Parathyroid adenoma (tissue), 2 donors: ENCODE data around the gene GET3.

ENCODE experiments used
- H2AFZ ChIP-seq: fragments of 300-600 bp; sonication (generic); one replicate; pipeline ENCODE4 v1.7.0; 2017; ENCODE audit warnings: antibody characterized with exemption, mild to moderate bottlenecking
- H3K27ac ChIP-seq: fragments of 300-600 bp; sonication (generic); one replicate; pipeline ENCODE4 v1.7.0; 2017
- H3K27me3 ChIP-seq: fragments of 300-600 bp; sonication (generic); one replicate; pipeline ENCODE4 v1.7.0; 2017; ENCODE audit warnings: low read length; ENCODE audit not compliant: control insufficient read depth, insufficient read depth
- H3K36me3 ChIP-seq: fragments of 300-600 bp; sonication (generic); one replicate; pipeline ENCODE4 v1.7.0; 2017; ENCODE audit warnings: low read length; ENCODE audit not compliant: control insufficient read depth, insufficient read depth
- H3K4me1 ChIP-seq: fragments of 300-600 bp; sonication (generic); one replicate; pipeline ENCODE4 v1.7.0; 2017; ENCODE audit warnings: control low read depth
- H3K4me2 ChIP-seq: fragments of 300-600 bp; sonication (generic); one replicate; pipeline ENCODE4 v1.7.0; 2017; ENCODE audit warnings: low read length
- H3K4me3 ChIP-seq: fragments of 300-600 bp; sonication (generic); one replicate; pipeline ENCODE4 v1.7.0; 2017; ENCODE audit warnings: low read depth, low read length
- H3K79me2 ChIP-seq: fragments of 300-600 bp; sonication (generic); one replicate; pipeline ENCODE4 v1.7.0; 2017; ENCODE audit warnings: control low read depth
- H3K9ac ChIP-seq: fragments of 300-600 bp; sonication (generic); one replicate; pipeline ENCODE4 v1.7.0; 2017; ENCODE audit warnings: mild to moderate bottlenecking
- H3K9me3 ChIP-seq: fragments of 300-600 bp; sonication (generic); one replicate; pipeline ENCODE4 v1.7.0; 2017; ENCODE audit warnings: low read length; ENCODE audit not compliant: control insufficient read depth
- TF ChIP-seq, protein P1 (sequence below): fragments of 300-600 bp; sonication (generic); IDR thresholded peaks from one replicate; pipeline ENCODE4 v1.7.0; 2017; ENCODE audit warnings: antibody characterized with exemption, mild to moderate bottlenecking
- donor health status: primary hyperparathyroidism.

Gene GET3

DNA sequence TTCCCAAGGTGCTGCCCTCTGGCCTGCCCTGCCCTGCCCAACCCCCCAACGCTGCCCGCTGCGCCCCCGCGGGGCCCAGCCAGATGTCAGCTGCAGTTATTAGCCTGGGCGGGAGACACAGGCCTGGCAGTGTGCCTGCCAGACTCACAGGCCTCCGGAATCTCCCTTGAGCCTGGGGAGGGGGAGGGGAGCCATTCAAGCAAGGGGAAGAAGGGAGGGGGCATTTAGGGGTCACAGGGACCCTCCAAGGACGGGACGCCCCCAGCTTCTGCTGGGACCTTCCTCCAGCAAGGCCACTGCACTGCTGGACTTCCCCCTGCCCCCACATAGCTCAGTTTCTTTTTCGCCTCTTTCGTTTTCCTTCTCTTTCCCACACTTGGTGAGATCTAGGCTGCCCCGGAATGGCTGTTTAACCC lies 51.4 kb downstream of the GET3 start:
- peak overlapping the region; percentile 63 for H3K4me3 ChIP-seq
- H3K4me2 ChIP-seq: peak overlapping the region; percentile 87
- no peaks in the 10 kb centered on the region for H3K36me3 ChIP-seq
- H3K9me3 ChIP-seq: no peaks in the 10 kb centered on the region
- H2AFZ ChIP-seq: peak overlapping the region; percentile 66
- peaks cover 5% of the 10 kb centered on the region for H3K79me2 ChIP-seq
- peak overlapping the region; percentile 100 for H3K27ac ChIP-seq
- peak overlapping the region; percentile 41 for H3K9ac ChIP-seq
- H3K27me3 ChIP-seq: no peaks in the 10 kb centered on the region
- TF ChIP-seq, protein P1, sequence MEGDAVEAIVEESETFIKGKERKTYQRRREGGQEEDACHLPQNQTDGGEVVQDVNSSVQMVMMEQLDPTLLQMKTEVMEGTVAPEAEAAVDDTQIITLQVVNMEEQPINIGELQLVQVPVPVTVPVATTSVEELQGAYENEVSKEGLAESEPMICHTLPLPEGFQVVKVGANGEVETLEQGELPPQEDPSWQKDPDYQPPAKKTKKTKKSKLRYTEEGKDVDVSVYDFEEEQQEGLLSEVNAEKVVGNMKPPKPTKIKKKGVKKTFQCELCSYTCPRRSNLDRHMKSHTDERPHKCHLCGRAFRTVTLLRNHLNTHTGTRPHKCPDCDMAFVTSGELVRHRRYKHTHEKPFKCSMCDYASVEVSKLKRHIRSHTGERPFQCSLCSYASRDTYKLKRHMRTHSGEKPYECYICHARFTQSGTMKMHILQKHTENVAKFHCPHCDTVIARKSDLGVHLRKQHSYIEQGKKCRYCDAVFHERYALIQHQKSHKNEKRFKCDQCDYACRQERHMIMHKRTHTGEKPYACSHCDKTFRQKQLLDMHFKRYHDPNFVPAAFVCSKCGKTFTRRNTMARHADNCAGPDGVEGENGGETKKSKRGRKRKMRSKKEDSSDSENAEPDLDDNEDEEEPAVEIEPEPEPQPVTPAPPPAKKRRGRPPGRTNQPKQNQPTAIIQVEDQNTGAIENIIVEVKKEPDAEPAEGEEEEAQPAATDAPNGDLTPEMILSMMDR: peak; percentile 23
- H3K4me1 ChIP-seq: peaks cover 66% of the 10 kb centered on the region

DNA sequence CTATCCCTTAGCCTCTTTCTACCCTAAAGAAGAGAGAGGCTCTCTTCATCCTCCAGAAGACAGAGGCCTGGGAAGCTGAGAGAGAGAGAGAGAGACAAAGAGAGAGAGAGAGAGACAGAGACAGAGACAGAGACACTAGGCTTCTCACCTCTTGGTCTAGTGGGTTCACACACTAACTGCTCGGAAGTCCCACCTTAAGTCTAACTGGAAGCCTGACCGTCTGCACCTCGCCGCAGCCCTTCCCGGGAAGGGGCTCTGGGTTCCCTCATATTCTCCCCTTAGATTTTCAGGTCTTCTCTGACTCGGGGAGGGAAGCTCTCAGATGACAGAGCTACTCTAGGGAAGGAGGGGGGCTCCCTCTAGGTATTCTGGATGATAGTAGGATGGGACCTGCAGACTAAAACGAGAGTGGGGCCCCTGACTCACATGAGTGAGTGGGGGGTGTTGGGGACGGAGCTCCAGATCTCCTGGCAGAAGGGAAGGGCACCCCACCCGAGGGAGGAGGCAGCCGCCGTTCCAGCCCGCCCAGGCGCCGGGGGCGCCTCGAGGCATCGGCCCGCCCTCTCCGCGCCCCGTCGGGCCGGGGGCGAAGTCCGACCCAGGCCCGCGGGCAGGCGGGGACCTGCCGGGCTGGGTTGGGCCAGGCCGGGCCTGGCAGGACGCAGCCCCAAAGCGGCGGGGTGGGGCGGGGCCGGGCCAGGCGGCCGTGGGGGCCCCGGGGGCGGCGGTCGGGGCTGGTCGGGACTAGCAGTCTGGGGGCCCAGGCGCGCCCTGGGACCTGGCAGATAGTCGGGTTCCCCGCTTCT lies 52.0 kb downstream of the GET3 start:
- peaks cover 65% of the 10 kb centered on the region for H3K4me1 ChIP-seq
- peak overlapping the region; percentile 97 for H3K4me3 ChIP-seq
- no peaks in the 10 kb centered on the region for H3K36me3 ChIP-seq
- TF ChIP-seq, protein P1: no peak
- H3K27me3 ChIP-seq: no peaks in the 10 kb centered on the region
- no peaks in the 10 kb centered on the region for H3K9me3 ChIP-seq
- H2AFZ ChIP-seq: peak overlapping the region; percentile 66
- peaks cover 5% of the 10 kb centered on the region for H3K79me2 ChIP-seq
- H3K9ac ChIP-seq: peak overlapping the region; percentile 41
- peak overlapping the region; percentile 87 for H3K4me2 ChIP-seq
- peak overlapping the region; percentile 100 for H3K27ac ChIP-seq

DNA sequence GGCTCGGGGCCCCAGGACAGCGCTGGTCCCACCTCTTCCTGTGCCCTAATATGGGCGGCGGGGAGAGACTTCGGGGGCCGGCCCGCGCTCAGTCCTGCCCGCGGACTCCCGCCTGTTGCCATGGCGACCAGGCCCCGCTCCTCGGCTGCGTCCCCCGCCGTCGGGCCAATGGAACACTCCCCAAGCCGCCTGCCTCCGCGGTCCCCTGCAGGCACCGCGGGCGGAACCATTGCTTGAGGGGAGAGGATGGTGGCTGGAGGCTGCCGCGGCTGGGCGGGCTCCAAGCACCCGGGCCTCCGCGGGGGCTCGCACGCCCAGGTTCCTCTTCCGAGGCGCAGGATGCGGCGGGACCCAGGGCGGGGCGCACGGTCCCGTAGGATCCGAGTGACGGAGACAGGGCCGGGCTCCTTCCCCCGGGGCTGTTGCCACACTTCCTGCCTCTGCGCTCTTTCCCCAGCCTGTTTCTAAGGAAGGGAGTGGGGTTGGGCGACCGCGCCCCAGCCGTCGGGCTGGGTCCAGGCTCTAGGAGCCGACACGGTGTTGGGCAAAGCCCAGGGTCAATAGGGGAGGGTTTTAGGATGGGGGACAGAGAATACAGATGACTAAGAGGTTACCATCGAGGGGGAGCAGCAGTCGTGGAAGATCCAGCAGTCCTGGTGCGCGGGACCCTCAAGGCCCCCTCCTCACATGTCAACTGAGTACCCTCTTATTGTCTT lies 52.8 kb downstream of the GET3 start:
- H3K79me2 ChIP-seq: peaks cover 7% of the 10 kb centered on the region
- peak overlapping the region; percentile 87 for H3K9ac ChIP-seq
- H3K27me3 ChIP-seq: no peaks in the 10 kb centered on the region
- peak overlapping the region; percentile 100 for H3K27ac ChIP-seq
- H3K4me2 ChIP-seq: peak overlapping the region; percentile 87
- peak overlapping the region; percentile 97 for H3K4me3 ChIP-seq
- TF ChIP-seq, protein P1: peak; percentile 19
- peak overlapping the region; percentile 65 for H2AFZ ChIP-seq
- no peaks in the 10 kb centered on the region for H3K36me3 ChIP-seq
- H3K4me1 ChIP-seq: peaks cover 60% of the 10 kb centered on the region
- no peaks in the 10 kb centered on the region for H3K9me3 ChIP-seq

DNA sequence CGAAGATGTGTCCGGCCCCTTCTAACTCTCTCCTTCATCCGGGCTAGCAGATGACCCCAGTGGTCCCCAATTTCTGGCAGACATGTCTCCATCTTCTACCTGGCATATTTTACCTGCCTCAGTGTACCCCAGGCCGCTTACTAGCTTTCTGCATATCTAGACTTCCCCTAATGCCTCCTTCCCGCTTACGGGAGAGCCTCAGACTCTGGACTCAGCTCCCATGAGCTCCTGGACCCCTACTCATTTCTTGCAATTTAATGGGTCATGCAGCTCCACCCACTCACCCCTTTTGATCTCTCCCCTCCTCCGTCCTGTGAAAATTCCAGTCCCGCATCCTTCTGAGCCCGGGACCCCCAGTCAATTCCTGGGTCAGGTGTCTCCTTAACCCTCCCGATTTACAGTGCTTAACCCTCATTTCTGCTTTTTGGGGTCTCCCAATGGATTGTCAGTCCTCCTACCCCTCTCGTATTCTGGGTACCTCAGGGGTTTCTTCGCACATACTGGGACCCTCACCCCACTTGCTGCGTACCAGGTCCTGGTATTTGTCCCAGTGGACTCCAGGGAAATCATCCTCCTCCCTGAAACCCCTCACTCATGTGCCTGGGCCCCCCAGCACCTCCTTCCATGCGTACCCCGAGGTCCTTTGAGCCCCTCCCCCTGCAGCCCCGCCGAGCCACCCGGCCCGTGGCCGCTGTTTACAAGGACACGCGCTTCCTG lies 53.5 kb downstream of the GET3 start:
- no peaks in the 10 kb centered on the region for H3K9me3 ChIP-seq
- peaks cover 54% of the 10 kb centered on the region for H3K4me1 ChIP-seq
- TF ChIP-seq, protein P1: no peak
- no peaks in the 10 kb centered on the region for H3K27me3 ChIP-seq
- H3K4me3 ChIP-seq: peak overlapping the region; percentile 97
- H3K36me3 ChIP-seq: no peaks in the 10 kb centered on the region
- H3K27ac ChIP-seq: peak overlapping the region; percentile 100
- H2AFZ ChIP-seq: peak overlapping the region; percentile 65
- H3K4me2 ChIP-seq: peak overlapping the region; percentile 87
- H3K9ac ChIP-seq: peak overlapping the region; percentile 87
- H3K79me2 ChIP-seq: peaks cover 8% of the 10 kb centered on the region
